NCI-H526 treated with DMSO at 0.1 percent for 48 hours (cell line): Measurements from ENCODE around the gene SF3A2.

Experiments
- DNase-seq: peaks from one replicate; lab custom pipeline; 2025; lab: John Stamatoyannopoulos, UW

SF3A2 gene

DNA sequence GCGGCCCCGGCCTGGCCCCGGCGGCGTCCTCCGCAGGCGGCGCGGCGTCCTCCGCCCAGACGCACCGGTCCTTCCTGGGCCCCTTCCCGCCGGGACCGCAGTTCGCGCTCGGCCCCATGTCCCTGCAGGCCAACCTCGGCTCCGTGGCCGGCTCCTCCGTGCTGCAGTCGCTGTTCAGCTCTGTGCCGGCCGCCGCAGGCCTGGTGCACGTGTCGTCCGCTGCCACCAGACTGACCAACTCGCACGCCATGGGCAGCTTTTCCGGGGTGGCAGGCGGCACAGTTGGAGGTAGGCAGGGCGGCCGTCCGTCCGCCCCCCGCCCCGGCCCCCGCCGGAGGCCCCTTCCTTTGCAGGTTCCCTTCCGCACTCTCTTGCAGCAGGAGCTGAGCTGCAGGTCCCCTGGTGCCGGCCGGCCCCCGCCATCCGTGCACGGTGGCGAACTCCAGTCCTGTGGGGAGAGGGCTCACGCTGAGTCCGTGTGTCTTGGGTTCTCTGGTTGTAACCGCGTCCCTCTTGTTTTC is 9.7 kb upstream of the SF3A2 start:
- DNase-seq: no peak

DNA sequence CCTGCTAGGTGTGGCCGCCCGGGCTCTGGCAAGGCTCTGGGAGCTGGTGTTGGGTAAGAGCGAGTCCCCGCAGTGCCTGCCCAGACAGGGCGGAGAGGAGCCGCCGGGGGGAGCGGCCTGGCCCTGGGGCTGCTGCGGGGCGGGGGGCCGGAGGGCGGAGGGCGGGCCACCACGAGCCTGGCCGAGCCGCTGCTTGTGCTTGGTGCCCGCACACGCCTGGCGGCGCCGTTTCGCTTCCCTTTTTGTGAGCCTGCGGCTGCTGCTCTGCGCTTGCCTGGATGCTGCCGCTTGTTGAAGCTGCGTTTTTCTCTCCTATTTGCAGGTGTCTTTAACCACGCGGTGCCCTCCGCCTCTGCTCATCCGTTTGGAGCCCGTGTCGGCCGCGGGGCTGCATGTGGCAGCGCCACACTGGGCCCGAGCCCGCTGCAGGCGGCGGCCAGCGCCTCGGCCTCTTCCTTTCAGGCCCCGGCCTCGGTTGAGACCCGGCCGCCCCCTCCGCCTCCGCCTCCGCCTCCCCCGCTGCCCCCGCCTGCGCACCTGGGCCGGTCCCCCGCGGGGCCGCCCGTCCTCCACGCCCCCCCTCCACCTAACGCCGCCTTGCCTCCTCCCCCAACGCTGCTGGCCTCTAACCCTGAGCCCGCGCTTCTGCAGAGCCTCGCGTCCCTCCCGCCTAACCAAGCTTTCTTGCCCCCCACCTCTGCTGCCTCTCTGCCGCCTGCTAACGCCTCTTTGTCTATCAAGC is 9.0 kb upstream of the SF3A2 start:
- DNase-seq: no peak

DNA sequence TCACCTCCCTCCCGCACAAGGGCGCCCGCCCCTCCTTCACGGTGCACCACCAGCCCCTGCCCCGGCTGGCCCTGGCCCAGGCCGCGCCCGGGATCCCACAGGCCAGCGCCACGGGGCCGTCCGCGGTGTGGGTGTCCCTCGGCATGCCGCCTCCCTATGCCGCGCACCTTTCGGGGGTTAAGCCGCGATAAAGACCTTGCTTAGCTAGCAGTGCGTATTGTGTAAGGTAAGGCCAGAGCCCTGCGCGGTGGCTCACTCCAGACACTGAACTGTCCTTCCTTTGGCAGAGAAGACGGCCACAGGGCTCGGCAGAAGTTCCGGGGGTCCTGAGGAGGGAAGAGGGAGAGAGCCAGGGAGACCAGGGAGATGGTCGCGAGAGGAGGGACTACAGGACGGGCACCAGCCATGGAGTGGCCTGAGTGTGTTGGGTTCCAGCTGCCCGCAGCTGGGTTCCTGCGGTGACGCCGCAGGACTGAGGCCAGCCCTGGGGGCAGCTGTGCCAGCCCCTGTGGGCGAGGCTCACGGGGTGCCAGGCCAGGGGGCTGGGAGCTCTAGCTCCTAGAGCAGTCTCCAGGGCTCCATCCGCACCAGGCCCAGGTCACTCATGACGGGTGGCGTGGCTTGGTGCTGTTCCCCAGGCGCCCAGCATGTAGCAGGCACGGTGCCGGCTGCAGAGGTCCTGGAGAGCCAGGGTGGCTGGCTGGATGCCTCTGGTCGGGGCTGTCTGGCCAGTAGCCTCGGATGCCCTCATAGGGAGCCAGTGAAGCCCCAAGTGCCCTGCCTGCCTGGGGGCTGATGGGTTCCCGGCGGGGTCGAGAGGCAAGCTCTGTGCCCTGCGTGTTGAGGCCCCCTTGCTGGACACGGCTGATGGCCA is 8.2 kb upstream of the SF3A2 start:
- no peak for DNase-seq

DNA sequence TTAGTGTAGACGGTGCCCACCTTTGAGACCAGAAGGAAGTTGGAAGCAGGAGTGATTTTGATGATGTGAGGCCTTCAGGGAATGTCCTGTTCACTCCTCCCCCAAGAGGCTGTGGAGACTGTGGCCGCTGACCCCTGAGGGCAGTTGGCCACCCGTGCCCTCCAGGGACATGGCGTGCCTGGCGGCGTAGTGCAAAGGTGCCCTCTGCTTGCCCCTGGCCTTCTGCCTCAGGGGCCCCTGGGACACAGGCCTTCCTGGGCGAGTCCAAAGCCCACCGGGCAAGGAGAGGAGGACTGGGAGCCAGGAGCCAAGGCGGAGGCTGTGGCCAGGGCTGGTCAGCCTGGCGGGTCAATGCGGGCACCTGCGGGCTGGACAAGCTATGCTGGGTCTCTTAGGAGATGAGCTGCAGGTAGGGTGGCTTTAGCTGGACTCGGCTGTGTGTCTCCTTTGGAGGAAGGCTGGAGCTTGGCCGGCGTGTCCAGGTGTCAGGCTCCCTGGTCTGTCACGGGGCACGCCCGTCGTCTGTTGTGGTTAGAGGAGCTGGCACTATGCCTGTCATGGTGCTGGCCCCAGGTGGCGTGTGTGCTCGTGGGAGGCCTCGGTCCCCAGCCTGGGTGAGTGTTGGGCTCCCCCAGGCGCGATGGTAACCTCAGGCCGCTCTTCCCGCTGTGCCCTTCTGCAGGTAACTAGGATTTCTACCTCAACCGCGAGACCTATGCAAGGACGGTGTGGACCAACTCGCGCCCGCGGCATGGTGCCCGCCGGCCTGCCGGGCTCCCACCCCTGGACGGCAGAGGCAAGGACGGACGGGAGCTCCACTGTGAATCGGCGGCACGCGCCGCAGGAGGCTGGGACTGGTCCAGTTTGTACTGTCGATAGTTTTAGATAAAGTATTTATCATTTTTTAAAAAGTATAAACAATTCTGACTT is 7.3 kb upstream of the SF3A2 start:
- DNase-seq: no peak

DNA sequence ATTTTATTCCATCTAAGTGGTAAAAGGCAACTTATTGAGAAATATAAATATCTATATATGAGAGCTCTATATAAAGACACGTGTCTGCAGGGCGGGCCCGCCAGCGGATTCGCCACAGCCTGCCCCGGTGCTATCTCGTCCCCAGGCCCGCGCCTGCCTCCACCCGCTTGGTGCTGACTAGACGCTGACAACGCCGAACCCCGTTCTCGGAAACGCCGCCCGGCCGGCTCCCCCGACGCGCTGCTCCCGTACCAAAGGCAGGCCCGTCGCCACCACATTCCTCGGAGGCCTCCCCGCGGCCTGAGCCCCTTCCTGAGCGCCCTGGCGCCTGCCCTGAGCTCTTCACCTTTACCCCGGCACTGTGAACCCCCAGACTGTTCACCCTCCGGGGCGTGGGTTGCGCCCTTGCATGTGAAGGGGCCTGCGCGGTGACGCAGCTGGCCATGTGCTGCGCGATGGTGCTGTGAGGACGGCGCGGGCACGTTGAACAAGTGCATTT is 6.5 kb upstream of the SF3A2 start:
- no peak for DNase-seq

DNA sequence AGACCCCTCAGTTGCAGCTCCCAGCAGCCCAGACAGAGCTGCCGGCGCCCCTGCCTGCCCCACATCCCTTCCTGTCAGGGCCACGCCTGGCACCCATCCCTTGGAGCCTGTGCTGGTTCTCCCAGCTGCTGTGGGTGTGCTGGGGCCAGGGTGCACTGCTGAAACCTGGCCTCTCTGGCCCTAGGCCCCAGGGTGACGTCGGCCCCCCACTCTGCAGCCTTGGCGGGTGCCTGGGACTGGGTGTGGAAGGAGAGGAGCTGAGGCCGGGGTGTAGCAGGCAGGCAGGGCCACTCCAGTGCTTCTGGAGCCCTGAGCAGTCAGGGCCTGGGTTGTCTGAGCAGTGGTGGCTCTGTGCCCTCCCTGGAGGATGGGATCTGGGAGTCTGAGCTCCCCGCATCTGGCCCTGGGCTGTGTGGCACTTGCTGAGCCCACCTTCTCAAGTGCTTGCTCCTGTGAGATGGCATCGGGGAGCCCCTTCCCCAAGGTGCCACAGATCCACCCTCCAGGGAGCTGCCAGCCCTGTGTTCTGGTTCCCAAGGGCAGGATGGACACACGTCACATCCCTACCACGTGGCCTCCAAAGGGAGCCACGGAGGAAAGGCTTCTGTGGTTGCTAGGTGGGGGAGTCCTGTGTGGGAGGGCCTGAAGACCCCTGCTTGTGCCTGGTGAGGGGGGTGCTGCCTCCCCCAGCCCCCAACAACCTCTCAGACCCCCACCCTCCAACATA is 5.7 kb upstream of the SF3A2 start:
- no peak for DNase-seq

DNA sequence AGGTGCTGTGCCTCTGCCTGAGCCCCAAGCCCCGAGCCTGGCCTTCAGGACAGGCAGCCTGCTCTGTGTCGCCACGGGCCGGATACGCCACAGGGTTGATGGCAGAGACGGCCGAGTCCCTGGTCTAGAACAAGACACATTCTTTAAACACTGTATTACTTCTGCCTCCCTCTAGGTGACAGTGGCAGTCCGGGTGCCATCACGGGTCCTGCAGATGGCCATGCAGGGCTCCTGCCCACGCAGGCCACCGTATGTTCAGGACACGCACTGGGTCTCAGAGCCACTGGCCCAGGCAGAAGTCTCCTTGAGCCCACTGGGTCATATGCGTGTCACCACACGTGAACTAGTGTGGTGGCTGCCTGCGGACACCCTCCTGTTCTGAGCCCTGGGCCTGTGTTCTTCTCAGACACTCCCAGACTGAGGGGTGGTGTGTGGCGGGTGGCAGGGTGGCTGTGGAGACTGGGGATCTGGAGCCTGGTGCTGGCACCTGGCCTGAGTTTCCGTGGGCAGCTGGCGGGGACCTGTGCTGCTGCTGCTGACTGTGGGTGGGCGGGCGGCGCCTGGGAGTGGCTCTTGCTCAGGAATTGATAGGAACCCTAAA is 4.9 kb upstream of the SF3A2 start:
- DNase-seq: no peak

DNA sequence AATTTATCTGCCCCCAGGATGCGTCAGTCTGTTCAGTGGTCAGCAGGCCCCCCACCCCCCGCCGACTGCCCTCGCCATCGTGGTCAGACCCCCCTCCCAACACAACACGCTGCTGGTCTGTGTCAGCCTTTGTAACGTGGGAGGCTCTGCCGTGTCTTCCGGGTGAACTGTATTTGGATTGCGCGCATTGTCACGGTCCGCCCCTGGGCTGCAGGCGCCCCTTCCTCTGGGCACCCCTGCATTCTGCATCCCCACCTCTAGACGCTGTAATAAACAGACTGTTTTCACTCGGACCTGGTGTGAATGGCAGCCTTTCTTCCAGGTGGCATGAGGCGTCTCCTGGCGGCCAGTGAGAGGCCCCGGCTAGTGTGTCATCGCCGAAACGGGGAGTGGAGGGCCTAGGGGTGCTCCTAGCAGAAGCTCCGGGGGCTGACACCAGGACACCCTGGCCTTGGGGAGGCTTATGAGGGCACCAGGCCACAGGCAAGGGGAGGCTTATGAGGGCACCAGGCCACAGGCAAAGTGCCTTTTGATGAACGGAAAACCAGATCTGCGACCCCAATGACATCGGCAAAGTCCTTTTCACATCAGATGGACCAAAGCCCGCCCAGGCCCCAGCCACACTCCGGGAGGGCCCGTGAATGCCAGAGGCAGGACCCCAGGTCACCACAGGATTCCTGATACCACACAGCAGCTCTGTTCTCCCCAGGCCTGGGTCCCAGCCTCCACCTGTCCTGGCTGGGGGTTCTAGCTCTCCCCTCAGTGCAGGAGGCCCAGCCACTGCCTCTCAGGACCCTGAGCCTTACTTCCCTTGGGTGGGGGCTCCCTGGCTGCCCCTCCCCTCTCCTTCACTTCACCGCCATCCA is 4.1 kb upstream of the SF3A2 start:
- DNase-seq: no peak

DNA sequence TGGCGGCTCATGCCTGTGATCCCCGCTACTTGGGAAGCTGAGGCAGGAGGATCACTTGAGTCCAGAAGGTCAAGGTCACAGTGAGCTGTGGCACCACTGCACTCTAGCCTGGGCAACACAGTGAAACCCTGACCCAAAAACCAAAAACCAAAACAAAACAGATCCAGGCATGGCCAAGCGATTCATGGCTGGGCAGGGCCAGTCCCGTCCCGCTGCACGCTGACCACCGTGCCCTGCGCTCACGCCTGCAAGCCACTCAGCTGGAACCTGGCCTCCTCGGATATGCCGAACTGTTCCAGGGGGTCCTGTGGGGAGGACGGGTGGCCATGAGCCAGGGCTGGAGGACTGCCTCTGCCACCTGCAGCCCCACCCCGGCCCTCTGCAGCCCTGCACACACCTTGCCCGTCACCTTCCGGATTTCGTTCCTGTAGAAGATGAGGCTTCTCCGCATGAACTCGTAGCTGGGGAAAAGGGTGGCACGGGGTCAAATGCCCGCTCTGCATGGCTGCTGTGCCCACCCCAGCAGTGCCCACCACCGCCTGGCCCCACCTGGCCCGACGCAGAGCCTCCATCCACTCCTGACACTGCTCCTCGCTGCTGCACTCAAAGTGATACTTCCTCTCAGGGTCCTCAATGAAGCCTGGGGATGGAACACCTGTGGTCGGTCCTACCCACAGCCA is 2.9 kb upstream of the SF3A2 start:
- DNase-seq: no peak

DNA sequence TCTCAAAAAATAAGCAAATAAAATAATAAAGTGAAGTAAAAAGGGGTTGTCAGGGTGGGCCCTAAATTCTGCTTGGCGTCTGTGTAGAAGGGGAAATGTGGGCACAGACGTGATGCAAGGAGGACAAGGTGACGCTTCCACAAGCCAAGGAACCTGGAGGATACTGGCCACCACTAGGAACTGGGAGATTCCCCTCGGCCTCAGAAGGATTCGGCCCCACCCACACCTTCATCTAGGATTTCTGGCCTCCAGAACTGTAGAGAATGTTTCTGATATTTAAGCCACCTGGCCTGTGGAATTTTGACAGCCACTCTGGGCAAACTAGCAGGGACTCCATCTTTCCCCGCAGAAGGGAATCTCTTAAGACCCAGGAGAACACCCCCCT is 1.6 kb upstream of the SF3A2 start:
- no peak for DNase-seq

DNA sequence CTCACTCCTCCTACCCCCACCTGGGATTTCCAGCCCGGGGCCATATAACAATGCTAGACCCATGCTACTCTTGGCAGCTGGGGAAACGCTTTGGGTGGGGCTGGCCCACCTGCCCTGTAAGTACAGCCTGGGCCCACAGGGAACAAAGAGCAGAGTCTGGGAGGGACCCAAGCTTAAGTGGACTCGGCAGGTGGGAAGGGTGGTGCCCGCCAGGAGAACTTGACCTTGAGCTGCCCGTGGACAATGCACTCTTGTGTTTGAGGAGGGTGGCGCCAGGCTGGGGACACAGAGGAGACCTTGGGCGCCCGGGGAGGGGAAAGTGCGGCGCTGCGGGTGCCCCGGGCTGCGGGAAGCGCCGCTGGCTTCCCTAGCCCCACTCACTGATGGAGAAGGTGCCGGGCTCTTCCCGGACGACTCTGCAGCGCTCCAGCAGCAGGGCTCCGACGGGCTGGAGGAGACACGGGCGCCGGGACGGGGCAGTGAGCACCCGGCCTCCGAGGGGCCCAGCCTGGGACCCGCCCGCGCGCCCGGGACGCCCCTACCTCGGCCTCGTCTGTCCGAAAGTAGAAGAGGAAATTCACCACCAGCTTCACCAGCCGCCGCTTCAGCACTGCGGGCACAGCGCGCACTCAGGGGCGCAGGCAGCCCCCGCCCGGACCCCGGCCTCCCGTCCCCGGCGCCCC is 1.1 kb upstream of the SF3A2 start:
- no peak for DNase-seq

DNA sequence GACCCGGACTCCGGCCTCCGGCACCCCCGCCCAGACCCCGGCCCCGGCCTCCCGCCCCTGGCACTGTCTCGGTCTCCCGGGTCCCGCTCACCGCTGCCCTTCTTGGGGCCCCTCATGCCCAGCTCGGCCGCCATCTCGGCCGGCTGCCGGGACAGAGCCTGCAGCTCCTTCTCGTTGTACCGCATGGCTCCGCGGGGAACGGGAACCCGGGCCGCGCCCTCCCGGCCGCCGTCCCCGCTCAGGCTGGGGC is 635 bp upstream of the SF3A2 start:
- DNase-seq: no peak

DNA sequence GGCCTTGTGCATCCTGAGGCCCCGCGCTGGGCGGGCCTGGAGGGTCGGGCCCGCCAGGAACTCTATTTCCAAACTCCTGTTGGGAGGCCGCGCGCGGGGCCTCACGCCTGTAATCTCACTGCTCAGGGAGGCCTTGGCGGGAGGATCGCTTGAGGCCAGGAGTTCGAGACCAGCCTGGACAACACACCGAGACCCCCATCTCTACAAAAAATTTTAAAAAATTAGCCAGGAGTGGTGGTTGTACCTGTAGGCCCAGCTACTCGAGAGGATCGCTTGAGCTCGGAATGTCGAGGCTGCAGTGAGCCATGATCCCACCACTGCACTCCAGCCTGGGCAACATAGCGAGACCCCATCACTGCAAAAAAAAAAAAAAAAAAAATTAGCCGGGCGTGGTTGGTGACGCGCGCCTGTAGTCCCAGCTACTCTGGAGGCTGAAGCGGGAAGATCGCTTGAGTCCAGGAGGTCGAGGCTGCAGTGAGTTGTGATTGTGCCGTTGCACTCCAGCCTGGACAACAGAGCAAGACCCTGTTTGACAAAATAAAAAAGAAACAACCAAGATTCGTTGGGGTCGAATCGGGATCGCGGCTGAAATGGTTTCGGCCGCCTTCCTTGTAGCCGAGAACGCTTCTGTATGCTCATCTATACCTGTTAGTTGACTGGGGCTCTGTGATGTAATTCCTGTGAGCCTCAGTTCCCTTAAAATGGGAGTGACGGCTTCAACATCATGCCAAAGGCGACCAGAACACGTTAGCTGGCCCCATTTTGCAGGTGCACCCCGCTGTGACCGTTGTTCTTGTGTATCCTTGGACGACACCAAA is 636 bp downstream of the SF3A2 start:
- DNase-seq: no peak

DNA sequence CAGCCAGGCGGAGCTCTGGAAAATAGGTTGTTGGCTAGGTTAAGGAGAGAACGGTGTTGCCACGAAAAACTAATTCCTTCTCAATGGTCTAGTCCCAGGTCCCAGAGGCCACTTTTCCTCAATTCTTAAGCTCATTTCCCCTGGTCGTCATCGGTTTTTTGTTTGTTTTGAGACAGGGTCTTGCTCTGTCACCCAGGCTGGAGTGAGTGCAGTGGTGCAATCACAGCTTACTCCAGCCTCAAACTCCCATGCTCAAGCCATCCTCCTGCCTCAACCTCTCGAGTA is 1.2 kb downstream of the SF3A2 start:
- DNase-seq: no peak

DNA sequence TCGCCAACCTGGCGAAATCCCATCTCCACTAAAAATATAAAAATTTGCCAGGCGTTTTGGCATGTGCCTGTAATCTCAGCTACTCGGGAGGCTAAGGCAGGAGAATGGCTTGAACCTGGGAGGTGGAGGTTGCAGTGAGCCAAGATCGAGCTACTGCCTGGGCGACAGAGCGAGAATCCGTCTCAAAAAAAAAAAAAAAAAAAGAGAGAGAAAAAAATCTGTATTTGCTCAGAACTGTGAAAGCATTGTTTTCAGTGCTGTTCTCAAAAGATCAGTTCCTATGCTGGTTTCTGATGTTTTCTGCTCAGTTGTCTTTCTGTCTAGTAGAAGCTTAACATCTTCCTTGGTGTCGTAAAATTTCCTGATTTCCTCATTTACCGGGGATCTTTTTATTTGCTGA is 2.5 kb downstream of the SF3A2 start:
- no peak for DNase-seq

DNA sequence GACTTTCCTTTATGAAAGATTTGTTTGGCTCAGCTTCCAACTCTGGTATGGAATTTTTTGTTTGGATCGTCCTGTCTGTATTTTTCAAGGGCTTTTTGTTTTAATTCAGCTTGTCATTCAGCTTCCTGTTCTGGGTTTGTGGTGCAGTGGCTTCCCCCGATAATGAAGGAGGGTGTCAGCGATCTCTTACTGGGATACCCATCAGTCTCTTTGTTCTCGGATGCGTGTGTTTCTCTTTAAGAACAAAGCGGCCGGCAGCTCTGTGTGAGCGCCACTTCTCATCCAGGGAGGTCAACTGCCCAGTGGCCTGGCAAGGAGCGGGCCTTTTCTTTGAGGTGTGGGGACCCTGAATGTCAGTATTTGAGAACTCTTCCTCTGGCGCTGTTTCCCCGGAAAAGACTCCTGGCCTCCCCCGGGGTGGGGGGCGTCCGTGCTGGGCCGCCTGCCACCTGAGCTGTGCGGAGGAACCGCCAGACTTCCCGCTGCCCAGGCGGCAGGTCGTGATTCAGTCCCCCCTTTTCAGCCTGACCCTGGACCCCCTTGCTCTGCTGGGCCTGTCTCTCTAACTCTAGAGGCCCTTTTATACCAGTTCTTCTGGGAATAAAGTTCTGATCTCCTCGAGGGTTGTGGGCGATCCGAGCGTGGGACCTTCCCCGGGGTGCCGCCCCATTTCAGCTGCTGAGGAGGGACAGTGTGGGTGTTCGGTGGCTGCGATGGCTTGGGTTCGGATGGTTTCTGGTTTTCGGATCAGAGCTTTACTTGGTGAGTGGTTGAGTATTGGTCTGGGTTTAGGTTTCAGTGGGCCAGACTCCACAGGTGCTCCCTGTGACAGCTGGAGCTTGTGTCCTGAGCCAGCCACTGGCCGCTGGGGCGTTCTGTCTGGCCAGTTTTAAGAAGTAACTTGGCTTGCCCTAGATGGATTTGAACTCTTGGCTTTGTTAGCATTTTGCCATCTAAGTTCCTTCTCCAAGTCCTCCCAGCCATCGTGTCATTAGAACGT is 3.4 kb downstream of the SF3A2 start:
- DNase-seq: no peak
